HepG2 (cell line): Measurements from ENCODE around the gene TMEM132D. TPM values are rescaled to one million over a fixed set of nuclear protein-coding genes. Genes with fewer than 3 reads are reported as not detected.

Source experiments
- ATAC-seq: fragments of 200-7000 bp; cut with Tn5 transposase; 3 replicates; pipeline ENCODE4 v1.9.1; 2020; ENCODE audit warnings: mild to moderate bottlenecking, moderate library complexity
- BruUV-seq: library from RNA; stranded (reverse); fragments of 400-500 nt; replicated peaks from 2 replicates; lab custom pipeline; 2021; lab: Mats Ljungman, UMichigan
- CTCF ChIA-PET: fragments of 300-600 bp; formaldehyde crosslinking; extraction: SDS; loops from one replicate; lab custom pipeline; 2021; ENCODE audit warnings: low total read pairs, inconsistent platforms, low intra/inter-chr PET ratio; lab: Yijun Ruan, JAX
- POLR2A ChIA-PET: fragments of 350-600 bp; sonication (Branson Sonifier 250); formaldehyde crosslinking; loops from one replicate; lab custom pipeline; 2020; ENCODE audit warnings: antibody characterized with exemption, inconsistent platforms; lab: Yijun Ruan, JAX
- DNase-seq: peaks from one replicate; pipeline ENCODE4 v3.0.0-alpha.2; 2015; ENCODE audit warnings: low spot score
- FAIRE-seq: peaks from 3 replicates; lab custom pipeline; 2011; peaks lifted over from hg19 to GRCh38; lab: Jason Lieb, UNC
- H2AFZ ChIP-seq: one replicate; pipeline ENCODE4 v1.6.1; 2011; ENCODE audit warnings: low read length, inconsistent platforms
- H3K27ac ChIP-seq: fragments of 300-600 bp; 3 replicates; pipeline ENCODE4 v1.8.0; 2011; ENCODE audit warnings: mixed run types, mild to moderate bottlenecking, mixed read lengths, low read length, inconsistent platforms; ENCODE audit not compliant: insufficient read depth; ENCODE audit errors: extremely low read length
- H3K27me3 ChIP-seq, 2 experiments: fragments of 200-600 bp in 1 of 2; 2 replicates in 1 of 2; 3 replicates in 1 of 2; pipeline versions ENCODE4 v1.6.0 to v1.8.0; 2011; ENCODE audit warnings: low read length in 2 of 2, mild to moderate bottlenecking in 2 of 2, moderate library complexity in 2 of 2, inconsistent platforms in 1 of 2; ENCODE audit not compliant: insufficient read depth in 2 of 2, control insufficient read depth in 1 of 2
- H3K36me3 ChIP-seq, 2 experiments: fragments of 200-600 bp in 1 of 2; replicated peaks in 1 of 2; 2 replicates in 1 of 2; 3 replicates in 1 of 2; pipeline versions ENCODE4 v1.5.1 to v1.8.0; 2011; ENCODE audit warnings: low read length in 2 of 2, inconsistent platforms in 1 of 2; ENCODE audit not compliant: insufficient read depth in 2 of 2, control insufficient read depth in 1 of 2
- H3K4me1 ChIP-seq: 2 replicates; pipeline ENCODE4 v1.5.1; 2012; ENCODE audit warnings: low read length, inconsistent platforms; ENCODE audit not compliant: insufficient read depth
- H3K4me2 ChIP-seq: 2 replicates; pipeline ENCODE4 v1.6.0; 2011; ENCODE audit warnings: low read depth, low read length, inconsistent platforms
- H3K4me3 ChIP-seq, 3 experiments: fragments of 200-600 bp in 1 of 3; sonication (generic), shearing (Covaris generic) in 1 of 3; replicated peaks in 1 of 3; 2 replicates each; pipeline ENCODE4 v1.5.1; 2011 to 2016; ENCODE audit warnings: low read length in 3 of 3, inconsistent platforms in 2 of 3, low read depth in 2 of 3, mild to moderate bottlenecking in 2 of 3, control low read depth in 1 of 3, mixed read lengths in 1 of 3; ENCODE audit not compliant: insufficient read depth in 1 of 3
- H3K79me2 ChIP-seq: one replicate; pipeline ENCODE4 v1.6.1; 2011; ENCODE audit warnings: low read length, inconsistent platforms; ENCODE audit not compliant: insufficient read depth
- H3K9ac ChIP-seq: 2 replicates; pipeline ENCODE4 v1.6.0; 2011; ENCODE audit warnings: mild to moderate bottlenecking, low read depth, low read length, inconsistent platforms; ENCODE audit not compliant: insufficient read depth
- H3K9me3 ChIP-seq: 2 replicates; pipeline ENCODE4 v1.5.1; 2012; ENCODE audit warnings: mild to moderate bottlenecking, low read length
- H4K20me1 ChIP-seq: 2 replicates; pipeline ENCODE4 v1.6.0; 2011; ENCODE audit warnings: inconsistent platforms, mild to moderate bottlenecking, low read length, moderate library complexity; ENCODE audit not compliant: insufficient read depth
- ARHGAP35 ChIP-seq: sonication (generic); formaldehyde crosslinking; IDR thresholded peaks from 2 replicates; pipeline ENCODE4 v1.9.0; 2022; ENCODE audit warnings: mild to moderate bottlenecking, inconsistent platforms, moderate library complexity, missing genetic modification reagents, borderline replicate concordance
- NFAT5 ChIP-seq: sonication (generic); formaldehyde crosslinking; IDR thresholded peaks from 2 replicates; pipeline ENCODE4 v1.4.0; 2020; ENCODE audit warnings: missing genetic modification reagents
- ZBTB43 ChIP-seq: sonication (generic); formaldehyde crosslinking; conservative IDR thresholded peaks from 2 replicates; pipeline ENCODE4 v1.4.0; 2020; ENCODE audit warnings: missing genetic modification reagents
- WGBS: methylation state at CpG from one replicate; pipeline ENCODE4 v1.1.6; 2017; ENCODE audit warnings: low lambda C conversion rate; 5-methylcytosine and 5-hydroxymethylcytosine counted together
- in situ Hi-C: cut with HindIII; loops from 2 replicates; pipeline ENCODE4 v1.10.0; 2017; ENCODE audit warnings: low pct_unique_long_range_greater_than_20kb; ENCODE audit not compliant: extremely low pct_ligation_motif_present
- intact Hi-C: fragments of 100-400 bp; cut with micrococcal nuclease; formaldehyde crosslinking; loops from one replicate; pipeline ENCODE4 v1.10.0; 2022; ENCODE audit not compliant: unreplicated experiment
- polyA plus RNA-seq, 8 experiments: library from polyadenylated mRNA; depleted of rRNA in 3 of 8; stranded (reverse) in 7 of 8; unstranded in 1 of 8; fragments of >200 nt; fragmentation: Illumina TruSeq in 4 of 8; extraction: Trizol in 4 of 8; gene quantifications; 2 replicates each; pipeline versions ENCODE4 v1.2.1 to v1.2.3, GENCODE V29; 2011 to 2016; ENCODE audit warnings: low read depth in 4 of 8, missing spikeins in 1 of 8, mixed read lengths in 1 of 8; ENCODE audit not compliant: insufficient read depth in 1 of 8
- total RNA-seq, 5 experiments: library from RNA; depleted of rRNA; stranded (reverse); fragments of >200 nt; fragmentation: Illumina TruSeq; extraction: Trizol; gene quantifications; 2 replicates each; pipeline ENCODE4 v1.2.3, GENCODE V29; 2016; ENCODE audit warnings: low read depth in 1 of 5

TMEM132D gene
- total and polyA plus RNA-seq, 2 of the 13 experiments (the other 11 are each of a cell fraction or from before 2014, with no cell fraction given) = not detected

GRCh38 chr12:129716825-129717224 lies 187.0 kb downstream of the TMEM132D start:
- H2AFZ ChIP-seq = no peak overlapping the region
- H3K36me3 ChIP-seq = no peaks in the 10 kb centered on the region
- H3K9me3 ChIP-seq = peaks cover 21% of the 10 kb centered on the region; the same call in 1 of the 2 replicates
- 48% methylated on average over 9 of the region's 9 CpGs for WGBS
- DNase-seq = no peak
- no peaks in the 10 kb centered on the region for H3K4me1 ChIP-seq
- in situ Hi-C loops = no loop called here
- H3K4me3 ChIP-seq = no peak overlapping the region
- no peak overlapping the region for H3K9ac ChIP-seq
- H3K4me2 ChIP-seq = no peak overlapping the region
- intact Hi-C loops = no loop called here
- POLR2A ChIA-PET = no interaction called here
- TF ChIP-seq NFAT5 (CRISPR knock-in tag) = no peak
- no peak for TF ChIP-seq ARHGAP35 (CRISPR knock-in tag)
- no peak for TF ChIP-seq ZBTB43 (CRISPR knock-in tag)
- CTCF ChIA-PET = no interaction called here
- H3K27ac ChIP-seq = no peak overlapping the region
- H4K20me1 ChIP-seq = no peaks in the 10 kb centered on the region
- no peak for ATAC-seq
- BruUV-seq = no TSS peak
- H3K27me3 ChIP-seq = no peaks in the 10 kb centered on the region
- H3K79me2 ChIP-seq = no peaks in the 10 kb centered on the region
- no peak for FAIRE-seq
